ENCODE measurements around the gene GPR162. TPM values are rescaled to one million over a fixed set of nuclear protein-coding genes. Genes with fewer than 3 reads are reported as not detected.
A peak's percentile ranks its signal among the peaks of the same experiment; 100 is the strongest.

The GPR162 gene
- total and polyA plus RNA-seq, 2 experiments from 2014 or later: 38.6 to 41.1 TPM

- H3K36me3 ChIP-seq: peaks cover 17% of the 10 kb centered on the region
- no peak for TF ChIP-seq CTCF (IDR thresholded peaks at IDR 0.05; ENCODE audit: low read depth, low read length)
- H3K4me1 ChIP-seq (ENCODE audit: low read depth): peaks cover 14% of the 10 kb centered on the region
Observed at GRCh38 chr12:6837370-6838060, 15.9 kb downstream of the GPR162 start.

DNA sequence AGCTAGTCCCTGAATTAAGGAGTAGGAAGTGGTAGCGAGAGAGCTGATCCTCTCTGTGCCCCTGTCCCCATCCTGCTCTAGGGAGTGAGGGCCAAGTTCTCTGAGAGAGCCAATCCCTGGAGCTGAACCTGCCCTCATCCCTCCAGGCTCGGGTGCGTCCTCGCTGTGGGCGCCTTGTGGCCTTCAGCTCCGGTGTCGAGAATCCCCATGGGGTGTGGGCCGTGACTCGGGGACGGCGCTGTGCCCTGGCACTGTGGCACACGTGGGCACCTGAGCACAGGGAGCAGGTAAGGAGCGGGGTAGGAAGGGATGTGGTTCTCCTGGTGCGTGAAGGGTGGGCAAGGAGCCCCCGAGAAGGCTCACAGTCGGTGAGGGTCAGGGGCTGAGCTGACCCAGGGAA, 17.2 kb downstream of the GPR162 start:
- H3K27me3 ChIP-seq: no peaks in the 10 kb centered on the region
- no peak for DNase-seq (ENCODE audit: low read depth in 1 of 2, low spot score in 1 of 2)
- no peaks in the 10 kb centered on the region for H3K9me3 ChIP-seq (ENCODE audit: low read depth)
- peaks cover 14% of the 10 kb centered on the region for H3K4me1 ChIP-seq (ENCODE audit: low read depth)
- no peak for TF ChIP-seq CTCF (IDR thresholded peaks at IDR 0.05; ENCODE audit: low read depth, low read length)
- no peak overlapping the region for H3K27ac ChIP-seq
- no peak overlapping the region for H3K4me3 ChIP-seq
- peaks cover 13% of the 10 kb centered on the region for H3K36me3 ChIP-seq

More at GRCh38 chr12:6837370-6838060, 15.9 kb downstream of the GPR162 start:
- Histone ChIP-seq H3K4me3 (no peak overlapping the region), H3K9me3 (ENCODE audit: low read depth) (no peaks in the 10 kb centered on the region), H3K27me3 (no peaks in the 10 kb centered on the region), H3K27ac (no peak overlapping the region)
- DNase-seq (ENCODE audit: low read depth in 1 of 2, low spot score in 1 of 2): no peak

DNA sequence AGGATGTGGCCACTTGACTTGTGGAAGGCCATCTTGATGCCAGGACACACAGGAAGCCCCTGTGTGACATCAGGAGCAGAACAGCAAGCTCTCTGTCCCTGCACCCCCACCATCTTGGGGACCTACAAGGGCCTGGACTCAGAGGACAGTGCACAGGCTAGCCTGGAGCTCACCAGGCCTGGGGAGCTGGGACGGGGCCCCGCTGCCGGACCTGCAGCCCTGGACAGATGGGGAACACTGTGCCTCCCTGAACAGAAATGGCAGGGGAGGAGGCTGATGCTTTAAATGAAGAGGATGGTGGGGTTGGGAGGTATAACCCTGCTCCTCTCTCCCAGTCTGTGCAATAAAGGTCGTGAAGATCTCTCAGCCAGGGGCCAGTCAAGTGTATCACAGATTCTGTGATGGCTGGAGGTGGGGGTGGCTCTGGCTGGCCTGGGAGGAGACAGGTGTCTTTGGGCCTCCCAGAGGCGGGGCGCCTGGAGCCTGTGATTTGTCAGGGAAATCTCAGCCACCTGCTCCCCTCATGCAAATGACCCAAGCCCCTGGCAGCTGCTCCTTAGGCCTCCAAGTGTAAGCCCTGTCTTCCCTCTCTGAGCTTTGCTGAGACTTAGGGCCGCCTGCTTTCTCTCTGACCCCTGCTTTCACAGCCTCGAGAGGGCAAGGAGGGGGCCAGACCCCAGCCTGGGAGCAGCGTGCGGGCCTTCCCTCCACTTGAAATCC, 18.0 kb downstream of the GPR162 start:
- DNase-seq (ENCODE audit: low read depth in 1 of 2, low spot score in 1 of 2): no peak
- no peak for TF ChIP-seq CTCF (IDR thresholded peaks at IDR 0.05; ENCODE audit: low read depth, low read length)
- Histone ChIP-seq H3K27ac (peak overlapping the region; percentile 62), H3K9me3 (ENCODE audit: low read depth) (no peaks in the 10 kb centered on the region), H3K4me3 (no peak overlapping the region), H3K27me3 (no peaks in the 10 kb centered on the region), H3K36me3 (peaks cover 10% of the 10 kb centered on the region), H3K4me1 (ENCODE audit: low read depth) (peaks cover 14% of the 10 kb centered on the region)

DNA sequence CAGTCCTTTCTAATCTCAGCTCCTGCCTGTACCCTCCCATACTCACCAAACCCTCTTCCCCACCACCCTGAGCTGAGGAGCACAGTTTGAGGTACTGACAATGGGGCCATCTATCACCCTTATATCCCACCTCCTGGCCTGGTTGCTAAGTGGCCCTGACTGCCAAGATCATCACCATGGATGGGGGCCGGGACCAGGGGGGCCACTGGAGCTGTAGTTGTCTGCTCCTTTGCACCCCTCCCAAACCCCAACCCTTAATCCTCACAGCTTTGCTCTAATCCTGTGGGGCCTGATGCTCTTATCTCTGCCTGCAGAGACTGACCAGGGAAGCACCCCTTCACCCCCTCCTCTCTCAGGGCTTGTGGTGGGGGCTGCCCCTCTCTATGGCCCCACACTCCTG, 18.7 kb downstream of the GPR162 start:
- Histone ChIP-seq H3K27me3 (no peaks in the 10 kb centered on the region), H3K36me3 (peaks cover 10% of the 10 kb centered on the region), H3K4me3 (no peak overlapping the region), H3K27ac (peak overlapping the region; percentile 62), H3K9me3 (ENCODE audit: low read depth) (no peaks in the 10 kb centered on the region), H3K4me1 (ENCODE audit: low read depth) (peaks cover 14% of the 10 kb centered on the region)
- TF ChIP-seq CTCF (IDR thresholded peaks at IDR 0.05; ENCODE audit: low read depth, low read length): no peak
- DNase-seq (ENCODE audit: low read depth in 1 of 2, low spot score in 1 of 2): no peak

DNA sequence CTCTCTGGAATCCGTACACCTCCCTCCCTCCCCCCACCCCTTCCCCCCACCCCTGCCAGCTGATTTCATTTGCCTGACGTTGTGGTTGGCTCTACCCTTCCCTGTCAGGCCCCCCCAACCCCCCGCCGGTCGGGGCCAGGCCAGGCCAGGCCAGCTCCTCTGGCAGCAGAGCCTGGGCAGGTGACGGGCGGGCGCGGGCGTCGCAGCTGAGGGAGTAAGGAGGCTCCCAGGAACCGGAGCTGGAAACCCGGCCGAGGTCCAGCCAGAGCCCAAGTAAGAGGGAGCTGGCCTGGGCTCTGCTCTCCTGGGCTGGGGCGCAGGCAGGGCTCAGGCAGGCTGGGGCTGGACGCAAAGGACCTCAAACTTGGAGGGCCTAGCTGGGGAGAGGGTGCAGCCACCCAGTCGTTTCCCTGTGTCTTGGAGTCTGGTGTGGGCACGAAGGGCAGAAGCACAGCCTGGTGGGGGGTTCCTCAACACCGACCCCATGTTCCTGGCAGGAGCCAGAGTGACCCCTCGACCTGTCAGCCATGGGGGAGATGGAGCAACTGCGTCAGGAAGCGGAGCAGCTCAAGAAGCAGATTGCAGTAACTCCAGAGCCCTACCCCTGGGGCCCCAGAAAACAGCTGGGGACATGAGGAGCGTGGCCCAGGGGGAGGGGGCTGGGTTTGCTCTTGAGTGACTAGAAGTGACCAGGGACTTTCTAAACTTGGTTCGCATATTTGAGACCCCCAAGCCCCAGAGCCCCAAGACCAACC, 19.3 kb downstream of the GPR162 start, which contains the start of gene GNB3:
Gene GNB3, plus strand, starts transcription at position 165 of the 755 bp plus-strand sequence. Its CDS starts 363 bp downstream, at position 528.
- no peak within 1 kb of the TSS for H3K4me3 ChIP-seq
- peaks cover 12% of the 10 kb centered on the region for H3K36me3 ChIP-seq
- peak within 1 kb of the TSS; percentile 62 for H3K27ac ChIP-seq
- no peak for TF ChIP-seq CTCF (IDR thresholded peaks at IDR 0.05; ENCODE audit: low read depth, low read length)
- DNase-seq (ENCODE audit: low read depth in 1 of 2, low spot score in 1 of 2): no peak
- H3K9me3 ChIP-seq (ENCODE audit: low read depth): no peaks in the 10 kb centered on the region
- no peaks in the 10 kb centered on the region for H3K27me3 ChIP-seq
- peaks cover 14% of the 10 kb centered on the region for H3K4me1 ChIP-seq (ENCODE audit: low read depth)
